Measurements from ENCODE around the gene CCDC73.
A peak's percentile ranks its signal among the peaks of the same experiment; 100 is the strongest.

Gene CCDC73

GRCh38 chr11:32821917-32822560, 27.6 kb upstream of the CCDC73 start:
- TF ChIP-seq, protein P1, sequence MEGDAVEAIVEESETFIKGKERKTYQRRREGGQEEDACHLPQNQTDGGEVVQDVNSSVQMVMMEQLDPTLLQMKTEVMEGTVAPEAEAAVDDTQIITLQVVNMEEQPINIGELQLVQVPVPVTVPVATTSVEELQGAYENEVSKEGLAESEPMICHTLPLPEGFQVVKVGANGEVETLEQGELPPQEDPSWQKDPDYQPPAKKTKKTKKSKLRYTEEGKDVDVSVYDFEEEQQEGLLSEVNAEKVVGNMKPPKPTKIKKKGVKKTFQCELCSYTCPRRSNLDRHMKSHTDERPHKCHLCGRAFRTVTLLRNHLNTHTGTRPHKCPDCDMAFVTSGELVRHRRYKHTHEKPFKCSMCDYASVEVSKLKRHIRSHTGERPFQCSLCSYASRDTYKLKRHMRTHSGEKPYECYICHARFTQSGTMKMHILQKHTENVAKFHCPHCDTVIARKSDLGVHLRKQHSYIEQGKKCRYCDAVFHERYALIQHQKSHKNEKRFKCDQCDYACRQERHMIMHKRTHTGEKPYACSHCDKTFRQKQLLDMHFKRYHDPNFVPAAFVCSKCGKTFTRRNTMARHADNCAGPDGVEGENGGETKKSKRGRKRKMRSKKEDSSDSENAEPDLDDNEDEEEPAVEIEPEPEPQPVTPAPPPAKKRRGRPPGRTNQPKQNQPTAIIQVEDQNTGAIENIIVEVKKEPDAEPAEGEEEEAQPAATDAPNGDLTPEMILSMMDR (IDR thresholded peaks at IDR 0.05; ENCODE audit: insufficient read depth, low read depth, low read length, missing control alignments) = no peak
- no peak for DNase-seq (ENCODE audit: low read depth)
- no peak overlapping the region for H3K4me3 ChIP-seq (ENCODE audit: low read length)

DNA sequence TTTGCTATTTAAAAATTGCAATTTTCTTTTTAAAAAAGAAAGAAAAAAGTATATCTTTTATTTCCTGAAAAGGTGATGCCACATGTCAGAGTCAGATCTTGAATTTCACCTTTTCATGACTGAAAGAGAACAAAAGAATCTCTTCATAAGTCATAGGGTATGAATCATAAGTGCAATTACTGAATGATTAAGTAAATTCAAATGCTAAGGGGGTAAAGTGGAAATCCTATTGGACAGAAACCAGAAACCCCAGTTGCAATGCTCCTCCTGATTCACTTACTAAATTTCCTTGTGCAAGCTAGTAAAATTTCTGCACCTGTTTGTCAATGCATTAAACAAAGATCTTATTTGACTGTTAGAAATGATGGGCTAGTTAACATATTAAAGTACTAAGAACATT, 27.1 kb upstream of the CCDC73 start:
- DNase-seq (ENCODE audit: low read depth) = peak; percentile 91
- TF ChIP-seq, protein P1 (IDR thresholded peaks at IDR 0.05; ENCODE audit: insufficient read depth, low read depth, low read length, missing control alignments) = no peak
- no peak overlapping the region for H3K4me3 ChIP-seq (ENCODE audit: low read length)

DNA sequence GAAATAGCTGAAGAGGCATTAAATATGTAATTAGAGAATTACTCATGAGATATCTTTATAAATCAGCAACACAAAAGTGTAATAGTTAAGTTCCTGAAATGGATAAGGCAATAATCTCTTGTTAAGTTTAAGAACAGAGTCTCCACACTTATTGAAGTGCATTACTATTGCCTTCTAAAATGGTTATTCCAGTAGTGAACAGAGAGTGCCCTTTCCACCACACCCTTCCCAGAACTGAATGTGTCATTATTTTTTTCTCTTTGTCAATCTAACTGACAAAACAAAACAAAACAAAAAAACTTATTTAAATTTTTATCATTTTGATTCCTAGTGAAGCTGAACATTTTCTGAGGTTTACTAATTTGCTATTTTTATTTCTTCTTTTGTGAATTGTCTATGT, 26.0 kb upstream of the CCDC73 start:
- peak; percentile 43 for DNase-seq (ENCODE audit: low read depth)
- TF ChIP-seq, protein P1 (IDR thresholded peaks at IDR 0.05; ENCODE audit: insufficient read depth, low read depth, low read length, missing control alignments) = no peak
- no peak overlapping the region for H3K4me3 ChIP-seq (ENCODE audit: low read length)

DNA sequence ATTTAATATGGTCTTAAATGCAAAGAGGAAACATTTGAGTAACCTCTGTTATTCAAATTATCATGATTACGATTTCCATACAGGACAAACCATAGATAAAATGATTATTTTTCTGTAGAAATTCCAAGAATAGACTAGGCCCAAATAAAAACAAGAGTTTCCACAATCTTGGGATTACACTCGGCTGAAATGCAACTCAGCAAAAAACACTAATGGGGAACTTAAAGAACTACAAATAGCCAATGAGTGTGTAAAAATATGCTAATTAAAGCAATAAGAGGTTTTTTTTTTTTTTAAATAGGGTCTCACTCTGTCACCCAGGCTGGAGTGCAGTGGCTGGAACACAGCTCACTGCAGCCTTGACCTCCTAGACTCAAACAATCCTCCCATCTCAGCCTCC, 24.7 kb upstream of the CCDC73 start:
- TF ChIP-seq, protein P1 (IDR thresholded peaks at IDR 0.05; ENCODE audit: insufficient read depth, low read depth, low read length, missing control alignments) = no peak
- no peak overlapping the region for H3K4me3 ChIP-seq (ENCODE audit: low read length)
- no peak for DNase-seq (ENCODE audit: low read depth)

- TF ChIP-seq, protein P1 (IDR thresholded peaks at IDR 0.05; ENCODE audit: insufficient read depth, low read depth, low read length, missing control alignments) = no peak
- H3K4me3 ChIP-seq (ENCODE audit: low read length) = no peak overlapping the region
- no peak for DNase-seq (ENCODE audit: low read depth)
Observed at GRCh38 chr11:32817852-32818183, 23.4 kb upstream of the CCDC73 start.

DNA sequence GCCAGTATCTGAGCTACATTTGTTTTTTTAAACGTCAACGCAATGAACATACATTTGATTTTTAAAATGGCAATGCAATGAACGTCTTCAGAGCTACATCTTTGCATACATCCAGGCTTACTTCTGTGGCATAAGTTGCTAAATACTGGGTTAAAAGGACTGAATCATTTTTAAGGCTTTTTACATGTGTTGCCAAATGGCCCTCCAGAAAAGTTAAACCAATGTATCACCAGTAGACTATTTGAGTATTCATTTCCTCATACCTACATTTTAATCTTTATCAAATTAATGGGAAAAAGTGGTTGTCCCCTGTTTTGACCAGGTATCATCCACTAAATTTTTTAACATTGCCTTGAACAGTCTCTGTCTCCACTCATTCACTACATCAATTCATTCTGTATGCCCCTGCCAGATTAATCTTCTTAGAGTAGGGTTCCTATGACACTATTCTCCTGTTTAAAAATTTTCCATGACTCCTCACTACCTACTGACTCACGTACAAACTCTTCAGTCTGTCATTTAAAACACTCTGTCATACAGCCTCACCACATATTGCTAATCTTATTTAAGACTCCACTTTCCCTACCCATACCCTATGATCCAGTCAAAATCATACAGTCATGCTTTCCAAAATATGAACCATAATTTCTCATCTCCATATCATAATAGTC, 22.9 kb upstream of the CCDC73 start:
- TF ChIP-seq, protein P1 (IDR thresholded peaks at IDR 0.05; ENCODE audit: insufficient read depth, low read depth, low read length, missing control alignments) = no peak
- DNase-seq (ENCODE audit: low read depth) = peak; percentile 76
- H3K4me3 ChIP-seq (ENCODE audit: low read length) = no peak overlapping the region

GRCh38 chr11:32809313-32809712, 14.9 kb upstream of the CCDC73 start:
- DNase-seq (ENCODE audit: low read depth) = peak; percentile 86
- TF ChIP-seq, protein P1 (IDR thresholded peaks at IDR 0.05; ENCODE audit: insufficient read depth, low read depth, low read length, missing control alignments) = peak; percentile 96
- no peak overlapping the region for H3K4me3 ChIP-seq (ENCODE audit: low read length)
